ENCODE data around the gene WDR3.
A peak's percentile ranks its signal among the peaks of the same experiment; 100 is the strongest.
"Not testable (repeated sequence)": the region's sequence is repeated elsewhere in the genome, so short reads cannot be mapped to it uniquely, and the experiment has no call there.

WDR3 gene

DNA sequence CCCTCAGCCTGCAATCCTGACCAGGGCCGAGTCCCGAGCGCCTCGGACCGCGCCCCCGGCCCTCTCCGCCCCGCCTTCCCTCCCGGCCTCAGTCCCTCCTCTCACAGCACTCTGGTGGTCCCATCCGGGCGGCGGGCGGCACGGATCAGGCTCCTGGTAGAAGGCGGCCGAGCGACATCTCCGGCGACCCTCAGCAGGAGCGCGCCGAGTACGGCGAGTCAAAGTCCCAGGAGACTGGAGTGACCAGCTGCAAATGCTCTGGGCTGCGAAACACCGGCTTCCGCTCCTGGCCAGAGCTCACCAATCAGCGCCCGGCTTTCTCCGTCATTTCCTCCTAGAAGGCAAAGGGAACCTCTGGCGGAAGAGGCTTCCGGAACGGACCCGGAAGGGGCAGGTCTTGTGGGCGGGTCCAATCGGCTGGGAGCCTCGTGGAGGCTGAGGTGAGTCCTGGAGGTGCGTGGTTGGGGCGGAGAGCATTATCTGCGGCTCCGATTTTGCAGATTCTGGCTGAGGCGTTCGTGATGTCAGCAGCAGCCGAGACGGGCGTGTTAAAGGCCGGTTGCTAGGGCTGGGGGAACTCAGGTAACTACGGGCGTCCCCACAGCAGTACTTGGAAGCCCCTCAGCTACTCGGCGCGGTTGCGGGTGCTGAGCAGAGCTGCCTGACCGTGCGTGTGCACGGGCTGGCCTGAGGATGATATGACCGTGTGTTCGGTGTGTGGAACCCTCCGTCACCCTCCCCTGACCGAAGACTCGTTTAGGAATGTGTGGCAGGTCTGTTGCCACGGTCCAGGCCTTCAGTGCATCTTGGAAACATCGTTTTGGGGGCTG, at the start of gene WDR3, which contains the start of gene GDAP2:
WDR3 (plus strand) TSS at position 397 of the 830 bp plus-strand sequence. CDS start 3,581 bp downstream, outside the sequence.
GDAP2 (minus strand) TSS at position 279 of the 830 bp plus-strand sequence. CDS start 9,264 bp downstream, outside the sequence.
- peak; percentile 91 for DNase-seq (ENCODE audit: low spot score)

DNA sequence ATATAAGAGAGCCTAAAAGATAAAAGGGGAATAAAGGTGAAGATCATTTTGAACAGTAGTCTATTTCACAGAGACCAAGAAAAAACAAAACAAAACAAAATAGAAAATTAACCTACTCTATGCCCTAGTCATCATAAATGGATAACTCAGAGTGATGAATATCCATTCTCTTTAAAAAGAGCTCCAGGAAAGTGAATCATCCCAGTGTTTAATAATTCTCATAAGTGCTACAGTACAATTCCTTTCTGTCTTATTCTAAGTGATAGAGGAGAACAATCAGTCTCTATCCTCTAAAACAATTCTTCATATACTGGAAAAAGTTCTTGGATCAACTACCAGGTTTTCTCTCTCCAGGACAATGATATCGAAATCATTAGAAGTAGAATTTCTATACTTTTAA, 45.9 kb upstream of the WDR3 start:
- no peak for DNase-seq (ENCODE audit: low spot score)

DNA sequence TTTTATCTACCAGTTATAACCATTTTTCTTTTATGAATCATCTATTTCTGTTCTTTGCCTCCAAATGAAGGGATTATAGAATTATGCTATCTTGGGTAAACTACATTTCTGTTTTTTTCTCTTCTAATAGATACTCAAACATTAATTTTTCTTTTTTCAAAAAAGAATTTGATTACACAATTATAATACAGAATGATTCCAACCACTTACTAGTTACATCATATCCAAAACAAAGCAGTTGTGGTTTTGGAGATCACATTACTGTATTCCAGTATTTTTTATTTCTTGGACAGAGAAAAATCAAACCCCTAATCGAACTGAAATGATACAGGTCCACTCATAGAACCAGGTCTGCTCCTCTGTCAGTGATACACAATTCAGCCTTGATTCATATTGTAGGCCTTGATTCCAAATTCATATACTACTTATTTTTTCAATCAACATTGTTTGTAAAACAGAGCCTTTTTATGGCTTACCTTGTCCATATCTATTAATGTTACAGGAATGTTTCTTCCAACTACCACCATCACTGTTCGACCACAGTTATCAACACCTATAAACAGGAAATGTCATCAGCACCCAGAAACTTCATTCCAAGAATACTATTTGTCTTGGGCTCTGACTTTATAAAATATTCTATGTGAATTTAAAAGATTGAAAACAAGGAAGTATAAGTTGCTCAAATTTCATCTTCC, 43.3 kb upstream of the WDR3 start:
- DNase-seq (ENCODE audit: low spot score): peak; percentile 3

DNA sequence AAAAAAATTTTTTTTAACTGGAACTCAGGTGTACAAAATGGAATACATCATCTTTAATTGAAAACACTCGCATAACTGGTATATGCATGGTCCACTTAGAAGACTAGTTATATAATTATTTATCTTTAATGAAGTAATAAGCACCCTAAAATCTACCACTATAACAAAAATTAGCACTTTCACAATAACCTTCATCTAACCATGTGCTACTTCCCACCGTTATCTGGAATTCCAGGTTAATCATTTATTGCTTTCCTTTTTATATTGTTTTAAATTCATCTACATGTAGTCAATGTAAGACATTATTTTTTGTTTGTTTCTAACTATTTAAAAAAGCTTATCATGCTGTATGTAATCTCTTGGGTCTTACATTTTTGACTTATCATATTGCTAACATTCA, 39.1 kb upstream of the WDR3 start:
- no peak for DNase-seq (ENCODE audit: low spot score)

DNA sequence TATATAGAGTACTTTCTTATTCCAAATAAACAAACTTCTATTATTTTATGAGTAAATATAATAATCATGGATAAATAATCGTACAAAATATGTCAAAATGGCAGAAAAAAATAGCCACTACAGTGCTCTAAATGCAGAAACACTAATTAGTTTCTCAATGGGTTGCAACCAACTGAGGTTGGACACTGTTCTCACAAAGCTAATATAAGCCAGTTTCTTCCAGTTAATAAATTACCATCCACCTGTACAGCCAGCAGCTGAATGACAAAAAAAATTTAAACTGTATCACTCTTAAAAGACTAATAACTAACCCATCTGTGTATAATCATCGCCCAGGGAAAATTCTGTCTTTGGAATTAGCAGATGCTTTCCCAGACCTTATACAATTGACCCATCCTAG, 37.0 kb upstream of the WDR3 start:
- DNase-seq (ENCODE audit: low spot score): no peak

DNA sequence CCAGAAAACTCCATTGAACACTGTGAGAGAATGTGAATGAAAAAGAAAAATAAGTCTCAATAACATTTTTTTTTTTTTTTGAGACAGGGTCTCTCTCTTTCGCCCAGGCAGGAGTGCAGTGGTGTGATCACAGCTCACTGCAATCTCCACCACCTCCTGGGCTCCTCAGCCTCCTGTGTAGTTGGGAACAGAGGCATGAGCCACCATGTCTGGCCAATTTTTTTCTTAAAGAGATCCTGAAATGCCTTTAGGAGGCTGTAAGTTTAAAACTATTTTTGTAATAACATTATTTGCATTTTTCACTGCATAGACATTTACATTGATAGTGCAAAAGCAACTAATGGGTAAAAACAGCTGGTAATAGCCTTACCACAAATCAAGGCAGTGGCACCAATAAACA, 35.5 kb upstream of the WDR3 start:
- no peak for DNase-seq (ENCODE audit: low spot score)

DNA sequence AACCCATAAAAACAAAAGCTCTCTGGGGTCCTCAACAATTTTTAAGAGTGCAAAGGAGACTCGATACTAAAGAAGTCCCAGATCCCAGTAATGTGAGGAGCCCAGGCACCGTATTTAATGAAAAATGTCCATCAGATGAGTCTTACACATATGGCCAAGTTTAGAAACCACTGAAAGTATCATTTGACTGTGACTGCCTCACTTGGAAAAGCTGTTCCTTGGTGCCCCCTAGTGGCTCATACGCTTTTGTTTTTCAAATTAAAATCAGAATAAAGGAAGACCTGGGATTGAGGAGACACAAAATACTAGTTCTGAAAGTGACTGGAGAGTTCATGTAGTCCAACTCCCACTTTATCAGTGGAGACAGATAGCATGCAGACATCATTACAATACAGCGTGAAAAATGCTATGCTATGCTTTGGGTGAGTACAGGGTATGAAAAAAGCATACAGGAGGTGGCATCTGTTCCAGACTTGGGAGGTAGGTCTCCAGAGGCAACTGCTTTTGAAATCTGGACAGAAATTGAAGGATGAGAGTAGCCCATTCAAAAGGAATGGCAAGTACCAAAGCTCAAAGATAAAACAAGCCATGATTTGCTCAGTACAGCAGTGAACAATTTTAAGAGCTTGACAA, 33.9 kb upstream of the WDR3 start:
- peak; percentile 36 for DNase-seq (ENCODE audit: low spot score)

DNA sequence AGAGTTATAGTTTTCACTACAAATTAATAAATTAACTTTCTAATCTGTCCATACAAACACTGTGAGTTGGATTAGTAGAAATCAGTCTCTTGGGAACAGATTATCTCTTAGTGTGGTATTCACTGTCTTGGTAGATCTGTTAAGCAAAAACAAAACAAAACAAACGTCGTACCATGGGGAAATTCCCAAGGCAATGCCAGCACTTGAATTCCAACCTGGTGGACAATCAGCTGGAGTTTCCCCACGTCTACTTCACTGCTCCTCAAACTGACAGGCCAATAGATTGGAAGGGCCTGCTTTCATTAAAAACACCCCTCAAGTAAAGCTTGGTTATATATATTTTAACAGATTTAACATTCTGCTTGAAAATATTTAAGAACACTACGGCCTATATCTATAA, 32.0 kb upstream of the WDR3 start:
- no peak for DNase-seq (ENCODE audit: low spot score)

DNA sequence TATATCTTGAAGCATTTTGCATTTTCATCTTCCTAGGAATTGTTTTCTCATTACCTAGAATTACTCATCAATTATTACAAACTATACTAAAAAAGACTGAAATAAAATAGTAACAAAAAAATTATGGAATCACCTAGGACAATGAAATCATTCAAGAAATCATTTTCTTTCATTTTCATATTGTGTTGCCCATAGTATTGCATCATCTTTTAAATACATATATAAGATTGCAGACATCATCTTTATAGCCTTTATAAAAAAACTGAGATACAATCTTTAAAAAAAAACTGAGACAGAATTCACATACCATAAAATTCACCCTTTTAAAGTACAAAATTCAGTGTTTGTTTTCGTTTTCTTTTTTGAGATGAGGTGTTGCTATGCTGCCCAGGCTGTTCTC, 29.7 kb upstream of the WDR3 start:
- no peak for DNase-seq (ENCODE audit: low spot score)

DNA sequence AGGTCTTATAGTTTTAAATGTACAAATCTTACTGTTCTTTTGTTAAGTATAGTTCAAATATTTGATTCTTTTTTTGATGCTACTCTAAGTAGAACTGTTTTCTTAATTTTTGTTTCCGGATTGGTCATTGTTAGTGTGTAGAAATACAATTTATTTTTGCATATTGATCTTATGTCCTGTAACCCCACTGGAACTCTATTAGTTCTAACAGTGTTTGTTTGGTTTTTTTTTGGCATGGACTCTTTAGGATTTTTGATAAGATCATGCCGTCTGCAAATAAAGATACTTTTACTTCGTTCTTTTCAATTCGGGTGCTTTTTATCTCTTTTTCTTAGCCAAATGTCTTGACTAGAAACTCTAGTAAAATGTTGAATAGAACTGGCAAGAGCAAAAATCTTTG, 26.6 kb upstream of the WDR3 start:
- no peak for DNase-seq (ENCODE audit: low spot score)

DNA sequence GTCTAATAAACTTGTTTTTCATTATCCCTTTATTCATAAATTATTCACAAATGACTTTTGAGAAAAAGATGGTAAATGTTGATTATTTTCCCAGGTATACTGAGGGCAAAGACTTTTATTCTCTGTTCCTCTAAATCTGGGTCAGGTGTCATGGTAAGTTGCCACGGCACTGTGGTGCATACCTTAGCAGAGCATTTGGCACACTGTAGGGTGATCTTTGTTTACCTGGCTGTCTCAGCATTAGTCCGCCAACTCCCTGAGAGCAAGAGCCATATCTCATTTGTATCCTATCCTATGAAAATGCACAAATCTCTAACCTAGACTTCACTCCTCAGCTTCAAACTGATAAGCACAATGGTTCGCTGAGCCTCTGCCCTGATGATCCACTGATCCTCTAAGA, 25.1 kb upstream of the WDR3 start:
- no peak for DNase-seq (ENCODE audit: low spot score)

DNA sequence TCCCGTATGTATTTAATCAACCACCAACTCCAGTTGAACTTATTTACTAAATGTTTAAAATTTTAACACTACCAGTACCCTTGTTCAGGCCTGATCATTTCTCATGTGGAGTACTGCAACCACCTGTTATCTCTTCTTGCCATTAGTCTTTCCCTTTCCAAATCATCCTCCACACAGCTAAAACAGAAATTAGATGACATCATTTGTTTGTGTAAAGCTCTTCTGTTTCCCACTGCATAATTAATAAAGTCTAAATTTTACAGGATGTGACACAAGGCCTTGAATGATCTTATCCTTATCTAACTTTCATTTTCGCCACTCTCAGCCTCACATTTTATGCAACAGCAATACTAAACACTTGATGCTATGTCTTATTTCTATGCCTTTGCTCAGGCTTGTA, 24.5 kb upstream of the WDR3 start:
- no peak for DNase-seq (ENCODE audit: low spot score)

DNA sequence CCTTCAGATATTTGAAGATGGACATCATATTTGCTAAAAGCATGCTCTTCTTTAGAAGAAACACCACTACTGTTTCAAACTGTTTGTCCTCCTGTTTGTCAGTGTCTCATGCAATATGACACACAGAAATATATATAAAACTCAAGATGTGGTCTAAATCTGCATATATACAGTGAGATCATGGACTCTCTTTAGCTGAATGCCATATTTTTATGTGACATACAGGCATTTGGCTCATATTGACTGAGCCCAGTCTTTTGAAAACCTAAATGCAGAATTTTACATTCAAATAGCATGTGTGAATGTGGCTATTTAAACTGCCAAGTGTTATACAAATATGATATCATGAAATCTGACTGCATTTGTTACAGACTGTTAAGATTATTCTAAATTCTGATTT, 18.5 kb upstream of the WDR3 start:
- DNase-seq (ENCODE audit: low spot score): no peak

DNA sequence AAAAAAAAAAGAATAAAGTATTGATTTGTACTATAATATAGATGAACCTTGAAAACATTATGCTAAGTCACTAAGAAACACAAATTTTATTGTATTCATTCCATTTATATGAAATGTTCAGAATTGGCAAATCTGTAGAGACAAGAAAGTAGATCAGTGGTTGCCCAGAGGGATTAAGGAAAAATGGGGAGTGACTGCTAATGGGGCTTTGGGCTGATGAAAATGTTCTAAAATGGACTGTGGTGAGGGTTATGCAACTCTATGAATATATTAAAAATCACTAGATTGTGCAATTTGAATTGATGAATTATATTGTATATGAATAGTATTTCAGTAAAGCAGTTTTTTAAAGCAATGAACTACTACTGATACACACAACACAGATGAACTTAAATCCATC, 10.2 kb upstream of the WDR3 start:
- DNase-seq (ENCODE audit: low spot score): no peak

DNA sequence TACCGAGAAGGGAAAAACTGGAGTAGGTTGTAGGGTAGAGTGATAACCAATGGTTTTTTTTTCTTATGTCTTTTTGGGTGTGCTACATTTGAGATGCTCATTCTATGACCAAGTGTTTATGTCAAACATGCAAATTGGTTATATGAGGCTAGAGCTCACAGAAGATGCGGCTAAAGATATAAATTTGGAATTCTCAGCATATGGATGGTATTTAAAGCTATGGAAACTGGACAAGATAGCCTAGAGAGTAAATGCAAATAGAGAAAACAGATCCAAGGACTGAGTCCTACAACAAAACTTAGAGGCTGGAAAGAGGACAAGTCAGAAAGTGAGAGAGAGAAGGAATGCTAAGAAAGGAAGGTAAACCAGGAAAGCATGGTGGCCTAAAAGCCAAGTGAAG, 7.5 kb upstream of the WDR3 start:
- no peak for DNase-seq (ENCODE audit: low spot score)

DNA sequence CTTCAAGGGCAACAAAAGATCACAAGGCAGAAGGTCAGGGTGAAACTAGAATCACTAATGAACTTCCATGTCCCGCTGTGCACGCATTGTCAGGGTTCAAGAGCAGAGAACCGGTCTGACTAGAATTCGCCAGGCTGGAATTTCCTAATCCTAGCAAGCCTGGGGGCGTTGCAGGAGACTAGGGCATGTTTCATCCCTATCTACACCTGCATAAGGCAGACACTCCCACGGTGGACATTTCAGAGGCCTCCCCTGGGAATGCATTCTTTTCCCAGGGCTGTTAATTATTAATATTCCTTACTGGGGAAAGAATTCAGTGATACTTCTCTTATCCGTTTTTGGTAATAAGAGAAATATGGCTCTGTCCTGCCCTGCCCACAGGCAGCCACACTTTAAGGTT, 6.8 kb upstream of the WDR3 start:
- DNase-seq (ENCODE audit: low spot score): not testable (repeated sequence)

DNA sequence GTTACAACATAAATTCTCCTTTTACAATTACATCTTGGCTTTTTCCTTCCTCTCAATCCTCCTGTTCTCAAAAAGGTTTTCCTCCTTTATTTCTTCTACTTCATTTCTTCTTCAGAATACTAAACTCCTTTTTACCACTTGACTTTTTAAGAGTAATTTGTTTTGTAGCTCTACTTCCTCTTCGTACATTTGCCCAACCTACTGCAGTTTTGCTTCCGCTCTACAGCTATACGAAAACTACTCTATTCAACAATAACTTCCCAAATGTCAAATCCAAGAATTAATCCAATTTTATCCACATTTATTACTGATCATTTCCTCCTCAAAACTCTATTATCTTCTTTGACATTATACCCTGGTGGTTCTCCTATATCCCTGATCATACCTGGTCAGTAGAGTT, 3.6 kb upstream of the WDR3 start:
- DNase-seq (ENCODE audit: low spot score): no peak

DNA sequence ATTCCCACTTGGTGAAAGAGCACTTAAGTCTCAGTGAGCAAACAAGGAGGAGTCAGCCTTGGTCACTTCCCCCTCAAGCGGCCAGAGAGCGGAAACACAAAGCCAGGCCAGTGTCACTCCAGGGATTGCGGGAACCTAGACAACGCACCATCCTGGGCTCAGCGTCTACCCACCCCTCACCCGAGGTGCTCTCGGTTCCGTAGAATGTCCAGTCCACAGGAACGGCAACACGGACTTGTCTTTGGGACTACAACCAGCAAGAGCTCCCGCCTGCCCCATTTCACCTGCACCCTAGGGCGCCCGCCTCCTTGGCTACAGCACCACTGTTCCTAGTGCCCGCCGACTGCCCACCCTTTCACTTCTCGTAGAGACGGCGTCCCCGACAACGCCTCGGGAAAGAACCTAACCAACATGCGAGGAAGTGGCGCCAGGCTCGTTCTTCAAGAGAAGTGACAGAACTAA, 627 bp upstream of the WDR3 start:
- peak; percentile 41 for DNase-seq (ENCODE audit: low spot score)

DNA sequence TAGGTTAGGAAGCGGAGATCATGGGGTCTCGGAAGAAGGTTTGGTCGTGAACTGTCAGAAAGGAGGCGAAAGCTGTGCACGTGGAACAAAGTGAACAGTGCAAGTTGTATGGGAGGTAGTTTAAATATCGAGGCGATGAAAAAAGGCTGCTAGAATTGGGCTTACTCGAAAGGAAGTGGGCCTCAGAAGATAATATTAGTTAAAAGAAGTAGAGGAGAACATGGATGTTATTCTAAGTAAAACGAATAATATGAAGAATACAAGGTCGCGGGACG, 571 bp downstream of the WDR3 start:
- no peak for DNase-seq (ENCODE audit: low spot score)

DNA sequence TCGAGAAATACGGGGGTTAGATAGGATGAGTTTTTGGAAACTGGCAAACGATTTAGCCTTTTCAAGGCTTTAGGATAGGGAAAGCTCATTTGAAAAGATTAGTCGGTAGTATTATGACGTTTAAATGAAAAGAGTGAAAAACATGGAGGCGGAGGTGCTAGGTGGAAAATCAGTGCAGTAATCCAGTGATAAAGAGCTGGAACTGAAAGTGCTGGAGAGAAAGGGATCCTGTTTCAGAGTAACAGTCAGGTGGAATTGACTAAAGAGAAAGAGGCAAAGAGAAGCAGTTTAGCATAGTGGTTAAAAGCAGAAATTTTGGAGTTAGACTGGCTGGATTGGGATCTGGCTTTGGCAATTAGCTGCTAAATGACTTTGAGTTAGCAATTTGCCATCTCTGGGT, 945 bp downstream of the WDR3 start:
- DNase-seq (ENCODE audit: low spot score): no peak

DNA sequence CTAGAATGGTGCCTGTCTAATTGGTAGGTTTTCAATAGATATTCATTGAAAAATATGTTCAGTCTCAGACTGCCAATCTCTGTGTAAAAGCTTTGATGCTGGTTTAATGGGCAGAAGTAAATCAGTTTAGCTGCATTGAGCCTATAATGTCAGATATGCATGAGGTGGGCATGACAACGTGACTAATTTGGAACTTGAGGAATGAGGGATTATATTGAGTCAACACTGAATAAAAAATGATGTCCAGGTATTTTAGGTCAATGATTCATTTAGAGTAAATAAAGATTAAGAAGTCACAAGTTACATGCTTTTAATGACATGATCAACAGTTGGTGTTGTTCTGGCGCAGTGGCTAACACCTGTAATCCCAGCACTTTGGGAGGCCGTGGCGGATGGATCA, 3.0 kb downstream of the WDR3 start:
- no peak for DNase-seq (ENCODE audit: low spot score)

DNA sequence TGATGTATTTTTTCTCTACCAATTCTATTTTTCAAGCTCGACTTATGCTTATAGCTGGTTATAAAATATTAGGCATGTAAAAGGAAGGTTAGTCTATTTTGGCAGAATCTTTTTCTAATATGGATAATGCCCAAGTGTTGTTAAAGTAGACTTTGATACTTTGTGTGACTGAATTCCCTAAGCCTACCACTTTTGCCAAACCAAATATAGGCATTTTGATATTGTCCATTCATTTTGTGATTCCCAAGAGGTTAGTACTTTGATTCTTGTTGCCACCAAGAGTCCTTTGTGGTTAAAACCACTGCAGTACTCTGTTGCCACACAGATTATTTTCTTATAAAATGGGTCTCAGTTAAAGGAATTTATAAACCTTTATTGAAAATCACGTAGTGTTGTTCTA, 4.2 kb downstream of the WDR3 start:
- DNase-seq (ENCODE audit: low spot score): no peak

DNA sequence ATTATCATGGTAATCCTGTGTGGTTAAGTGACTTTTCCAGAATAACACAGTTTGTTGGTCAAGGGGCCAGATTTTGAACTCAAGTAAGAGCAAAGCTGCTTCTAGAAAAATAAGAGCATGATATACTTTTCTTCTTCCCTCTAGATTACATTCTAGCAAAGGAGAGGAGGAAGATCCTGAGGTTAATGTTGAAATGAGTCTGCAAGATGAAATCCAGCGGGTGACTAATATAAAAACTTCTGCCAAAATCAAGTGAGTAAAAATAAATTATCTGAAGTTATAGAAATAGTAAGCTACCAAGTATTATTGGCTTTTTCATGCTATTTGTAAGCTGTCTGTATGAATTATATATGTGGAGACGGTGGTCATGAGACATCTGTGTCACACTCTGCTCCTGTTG, 12.8 kb downstream of the WDR3 start:
- DNase-seq (ENCODE audit: low spot score): no peak
